Stimulated activated CD4-positive, alpha-beta T cell treated with anti-CD3 and anti-CD28 coated beads, Interleukin-15, amount 100 ng/mL, for 24 hours (primary cell): Measurements from ENCODE around the gene SGMS1.

Experiments
- DNase-seq: peaks from one replicate; pipeline ENCODE4 v3.0.0-alpha.2; 2020

SGMS1 gene

DNA sequence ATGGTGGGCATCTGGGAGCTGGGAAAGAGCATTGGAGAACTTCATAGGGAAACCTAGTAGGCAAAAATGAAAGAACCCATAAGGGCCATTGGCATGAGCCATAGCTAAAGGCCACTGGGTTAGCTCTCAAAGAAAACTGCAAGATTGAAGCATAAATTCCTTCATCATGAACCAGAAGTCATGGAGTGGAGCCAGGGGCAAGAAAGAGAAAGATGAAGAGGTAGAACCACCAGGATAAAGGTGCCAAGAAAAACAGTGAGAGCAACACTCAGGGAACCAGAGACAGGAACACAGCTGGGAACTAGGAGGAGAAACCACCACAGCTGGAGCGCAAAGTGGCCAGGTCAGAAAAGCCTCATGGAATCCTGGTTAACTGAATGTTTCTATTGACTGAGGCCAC, 11.5 kb upstream of the SGMS1 start:
- no peak for DNase-seq

DNA sequence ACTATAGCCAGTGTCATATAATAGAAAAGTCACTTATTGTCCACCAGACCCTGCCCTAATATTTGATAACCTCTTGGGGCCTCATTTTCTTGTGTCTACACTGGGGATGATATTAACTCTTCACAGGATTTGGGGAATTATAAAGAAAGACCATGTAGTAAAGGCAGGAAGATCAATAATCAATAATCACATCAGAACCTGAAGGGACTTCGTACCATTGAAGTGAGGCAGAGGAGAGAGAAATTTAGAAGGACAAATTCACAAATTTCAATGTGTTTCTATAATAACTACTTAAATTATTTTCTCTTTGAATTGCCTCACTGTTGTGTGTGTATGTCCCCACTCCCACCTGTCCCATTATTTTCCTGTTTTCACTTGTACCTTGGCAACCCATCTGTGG, 10.7 kb upstream of the SGMS1 start:
- no peak for DNase-seq

GRCh38 chr10:50631052-50631451, 7.3 kb upstream of the SGMS1 start:
- DNase-seq: no peak

- DNase-seq: peak; percentile 42
Observed at GRCh38 chr10:50629495-50630122, 5.9 kb upstream of the SGMS1 start.

DNA sequence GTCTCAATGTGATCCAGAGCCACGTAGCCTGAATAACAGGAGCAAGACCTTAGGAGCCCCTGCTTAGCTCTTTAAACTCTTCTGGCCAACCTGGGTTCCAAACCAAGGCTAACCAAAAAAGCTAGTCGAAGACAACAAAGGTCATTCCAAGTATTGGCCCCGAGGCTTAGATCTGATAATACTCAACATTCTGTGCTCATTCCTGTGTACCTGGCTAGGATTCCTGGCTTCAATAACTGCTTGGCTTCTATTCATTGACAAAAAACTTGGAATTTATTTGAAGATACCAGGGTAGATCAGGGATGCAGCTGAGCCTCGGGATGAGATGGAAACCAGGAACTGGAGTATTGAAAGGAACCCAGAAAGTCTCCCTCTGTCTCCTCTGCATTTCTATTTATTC, 4.1 kb upstream of the SGMS1 start:
- no peak for DNase-seq

DNA sequence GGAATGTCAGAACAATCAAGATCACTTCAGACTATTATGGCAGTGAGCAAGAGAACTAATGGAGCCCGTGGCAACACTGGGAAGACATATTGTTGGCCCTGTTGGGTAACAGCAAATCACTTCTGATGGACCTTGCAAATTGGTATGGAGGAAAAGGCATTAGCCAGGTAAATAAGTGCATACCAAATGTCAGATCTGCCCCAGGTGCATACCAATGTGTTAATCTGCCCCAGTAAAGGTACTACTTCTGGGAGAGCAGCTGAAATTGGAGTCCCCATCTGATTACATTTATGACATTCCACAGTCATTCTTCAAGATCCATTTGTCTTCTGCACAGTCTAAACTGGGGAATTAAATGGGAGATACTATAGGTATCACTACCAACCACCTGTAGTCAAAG, 3.7 kb upstream of the SGMS1 start:
- no peak for DNase-seq

DNA sequence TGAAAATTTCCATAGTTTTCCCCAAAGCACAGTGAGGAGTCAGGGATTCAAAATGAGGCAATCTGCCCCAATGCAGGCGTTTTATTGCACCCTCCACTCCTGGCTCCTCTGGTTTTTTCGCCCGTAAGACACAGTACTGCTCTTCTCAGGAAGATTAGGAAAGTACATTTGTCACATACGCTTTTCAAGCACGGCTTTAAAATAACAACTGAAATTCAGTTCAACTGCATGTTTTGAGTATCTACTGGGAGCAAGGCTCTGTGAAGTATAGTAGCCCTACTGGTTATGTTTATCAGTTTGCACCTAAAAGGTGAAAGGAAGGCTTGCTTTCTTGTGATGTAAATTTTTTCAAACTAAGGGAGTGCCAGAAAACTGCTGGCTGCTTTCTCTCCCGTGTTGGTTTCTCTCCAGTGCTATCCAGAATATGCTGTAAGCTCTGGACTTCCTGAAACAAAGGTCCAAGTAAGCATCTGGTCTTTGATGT, 1.9 kb upstream of the SGMS1 start:
- DNase-seq: no peak

GRCh38 chr10:50624866-50625501, 1.2 kb upstream of the SGMS1 start:
- peak; percentile 73 for DNase-seq

GRCh38 chr10:50624413-50624865, 683 bp upstream of the SGMS1 start:
- DNase-seq: peak; percentile 97

DNA sequence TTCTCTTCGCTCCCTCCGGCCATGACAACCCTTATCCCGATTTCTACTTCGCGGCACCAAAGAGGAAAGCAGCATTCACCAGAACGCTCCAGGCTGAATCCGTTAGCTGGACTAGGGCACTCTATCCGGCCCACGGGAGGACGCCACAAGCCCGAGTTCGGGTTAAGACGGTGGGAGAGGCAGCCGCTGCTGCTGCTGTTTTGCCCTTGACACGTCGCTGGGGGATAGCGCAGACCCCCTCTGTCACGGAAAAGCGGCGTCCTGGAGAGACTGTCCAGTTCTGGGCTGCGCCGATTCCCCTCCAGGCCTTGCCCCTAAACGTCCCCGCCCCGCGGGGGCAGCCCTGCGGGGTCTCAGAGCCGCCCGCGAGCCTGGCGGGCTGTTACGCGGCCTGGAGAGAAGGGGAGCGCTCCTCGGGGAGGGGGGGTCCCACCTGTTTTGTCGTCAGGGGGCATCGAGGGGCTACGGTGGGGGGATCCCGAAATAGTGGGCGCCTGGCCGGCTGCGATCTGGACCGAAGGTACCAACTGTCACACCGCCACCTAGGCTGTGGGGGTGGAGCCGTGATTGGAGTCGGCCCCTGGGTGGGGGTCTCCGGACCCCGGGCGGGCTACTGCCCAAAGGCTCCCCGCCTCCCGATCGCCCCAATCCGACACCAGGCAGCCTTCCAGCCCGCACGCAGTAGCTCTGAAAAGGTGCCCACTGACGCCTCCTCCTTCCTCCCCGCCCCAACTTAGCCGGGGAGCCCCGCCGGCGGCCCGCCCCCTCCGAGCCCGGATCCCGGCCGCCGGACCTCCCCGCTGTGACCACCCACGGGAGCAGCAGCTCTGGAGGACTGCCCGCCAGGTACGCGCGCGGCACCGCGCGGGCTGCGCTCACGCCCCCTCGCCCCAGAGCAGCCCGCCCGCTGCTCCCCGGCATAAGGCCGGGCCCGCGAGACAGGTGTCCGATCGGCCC, 772 bp downstream of the SGMS1 start:
- peak; percentile 61 for DNase-seq

DNA sequence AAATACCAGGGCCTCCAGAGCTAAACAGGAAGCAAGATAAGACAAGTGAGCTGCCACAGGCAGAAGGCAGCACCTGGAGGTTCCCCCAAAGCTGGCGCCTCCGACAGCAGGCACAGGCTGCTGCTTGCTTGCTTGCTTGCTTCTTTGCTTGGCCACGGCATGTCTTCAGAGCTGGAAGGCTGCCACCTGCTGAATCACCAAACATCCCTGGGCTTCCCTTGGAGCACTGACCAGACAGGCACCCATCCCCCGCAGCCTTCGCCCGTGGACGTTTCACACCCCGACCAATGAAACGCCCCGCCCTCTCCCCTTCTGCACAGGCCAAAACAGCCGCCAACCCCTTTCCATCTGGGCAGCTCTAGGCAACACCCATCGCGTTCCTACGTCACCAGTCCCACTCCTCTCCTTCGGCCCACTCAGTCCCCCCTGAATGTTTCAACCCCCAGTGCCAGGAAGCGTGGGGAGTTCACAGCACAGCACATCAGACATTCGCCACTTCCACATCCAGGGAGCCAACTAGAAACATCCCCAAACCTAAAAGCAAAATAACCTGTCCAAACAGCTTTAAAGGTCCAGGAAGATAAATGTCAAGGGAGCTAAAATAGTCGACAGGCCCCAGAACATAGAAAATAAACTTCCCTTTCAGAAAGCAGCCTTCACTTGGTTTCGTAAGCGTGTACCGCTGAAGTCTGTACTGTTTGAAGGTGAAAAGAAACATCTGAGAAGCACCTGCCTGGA, 1.6 kb downstream of the SGMS1 start:
- peak; percentile 65 for DNase-seq

DNA sequence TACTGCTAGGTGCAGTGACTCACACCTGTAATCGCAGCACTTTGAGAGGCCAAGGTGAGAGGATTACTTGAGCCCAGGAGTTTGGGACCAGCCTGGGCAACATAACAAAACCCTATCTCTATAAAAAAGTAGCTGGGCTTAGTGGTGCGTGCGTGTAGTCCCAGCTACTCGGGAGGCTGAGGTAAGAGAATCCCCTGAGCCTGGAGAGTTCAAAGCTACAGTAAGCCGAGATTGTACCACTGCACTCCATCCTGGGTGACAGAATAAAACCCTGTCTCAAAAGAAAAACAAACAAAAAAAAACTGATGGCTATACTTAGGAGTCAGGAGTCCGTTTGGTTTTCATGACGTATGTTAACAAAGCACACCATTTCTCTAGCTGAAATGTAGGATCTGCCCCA, 2.9 kb downstream of the SGMS1 start:
- DNase-seq: no peak

DNA sequence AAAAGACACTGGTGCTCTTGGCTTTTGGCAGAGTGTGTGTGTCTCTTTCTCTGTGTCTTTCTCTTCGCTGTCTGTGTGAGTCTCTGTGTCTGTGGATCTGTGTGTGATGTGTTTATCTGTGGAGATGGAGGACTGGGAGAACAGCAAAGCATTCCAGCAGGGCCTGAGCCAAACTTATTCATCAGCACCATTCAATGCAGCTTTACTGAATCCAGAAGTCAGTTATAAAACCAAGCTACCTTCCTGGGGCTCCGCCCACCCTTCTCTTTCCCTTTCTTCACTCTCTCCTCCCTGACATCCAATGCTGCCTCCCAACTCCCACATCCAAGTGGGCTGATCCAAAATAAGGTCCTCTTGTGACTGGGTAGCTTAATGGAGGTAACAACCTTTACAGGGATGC, 3.9 kb downstream of the SGMS1 start:
- no peak for DNase-seq

- DNase-seq: no peak
Observed at GRCh38 chr10:50619166-50619565, 4.6 kb downstream of the SGMS1 start.

GRCh38 chr10:50618624-50619023, 5.1 kb downstream of the SGMS1 start:
- no peak for DNase-seq

GRCh38 chr10:50615658-50616057, 8.1 kb downstream of the SGMS1 start:
- no peak for DNase-seq

- no peak for DNase-seq
Observed at GRCh38 chr10:50614444-50615137, 9.2 kb downstream of the SGMS1 start.

GRCh38 chr10:50613726-50614443, 9.9 kb downstream of the SGMS1 start:
- DNase-seq: no peak

DNA sequence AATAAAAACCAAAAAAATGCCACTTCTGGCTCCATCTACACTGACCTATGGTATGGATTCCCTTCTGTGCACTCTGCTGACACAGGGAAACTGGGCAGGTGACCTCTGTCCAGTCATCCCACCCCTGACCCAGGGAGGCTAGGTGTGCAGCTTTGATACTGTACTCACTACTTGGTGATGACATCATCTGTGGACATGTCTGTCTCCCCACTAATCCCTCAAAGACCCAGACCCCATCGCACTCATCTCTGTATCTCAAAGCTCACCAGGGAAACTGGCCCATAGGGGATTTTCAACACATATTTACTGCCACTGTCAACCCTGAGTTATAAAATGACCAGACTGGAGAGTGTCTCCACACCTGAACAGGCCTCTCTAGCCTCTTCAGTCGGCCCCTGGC, 10.6 kb downstream of the SGMS1 start:
- no peak for DNase-seq

- no peak for DNase-seq
Observed at GRCh38 chr10:50610368-50610767, 13.4 kb downstream of the SGMS1 start.

DNA sequence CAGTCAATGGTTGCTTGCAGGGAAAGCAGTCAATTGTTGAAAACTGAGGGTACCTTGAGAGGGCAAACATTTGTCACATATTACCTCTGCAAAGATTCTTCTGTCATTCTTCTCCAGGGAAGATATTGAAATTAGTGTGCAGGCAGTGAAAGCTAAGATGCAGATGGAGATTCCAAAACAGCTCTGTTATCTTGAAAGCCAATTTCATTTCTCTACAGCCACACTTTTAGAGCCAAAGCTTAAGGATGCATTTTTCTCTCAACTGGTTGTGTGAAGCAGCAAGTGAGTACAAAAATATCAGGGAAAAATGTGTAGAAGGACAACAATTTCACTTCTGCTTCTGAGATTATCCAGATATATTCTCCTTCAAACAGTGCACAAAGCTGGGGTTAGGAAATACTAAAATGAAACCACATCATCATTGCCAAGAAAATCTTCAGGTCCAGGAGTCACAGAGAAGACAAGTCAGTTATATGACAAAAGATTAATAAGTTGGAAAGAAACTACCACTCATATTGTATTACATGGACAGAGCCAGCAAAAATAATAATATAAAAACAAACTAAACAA, 16.3 kb downstream of the SGMS1 start:
- no peak for DNase-seq
